Lung microvascular endothelial cell (primary cell): Measurements from ENCODE around the gene GJA5. TPM values are rescaled to one million over a fixed set of nuclear protein-coding genes. Genes with fewer than 3 reads are reported as not detected.

Experiments
- DNase-seq, 2 donors: peaks; one replicate each; pipeline versions ENCODE4 v3.0.0 to v3.0.0-alpha.2; 2010; ENCODE audit warnings: low read depth in 2 of 2
- total RNA-seq: library from RNA; depleted of rRNA; stranded (reverse); fragments of >200 nt; gene quantifications from 2 replicates; pipeline ENCODE4 v1.2.1, GENCODE V29; 2014

The GJA5 gene
- under 0.01 and 0.87 TPM in 2 replicates for total RNA-seq

DNA sequence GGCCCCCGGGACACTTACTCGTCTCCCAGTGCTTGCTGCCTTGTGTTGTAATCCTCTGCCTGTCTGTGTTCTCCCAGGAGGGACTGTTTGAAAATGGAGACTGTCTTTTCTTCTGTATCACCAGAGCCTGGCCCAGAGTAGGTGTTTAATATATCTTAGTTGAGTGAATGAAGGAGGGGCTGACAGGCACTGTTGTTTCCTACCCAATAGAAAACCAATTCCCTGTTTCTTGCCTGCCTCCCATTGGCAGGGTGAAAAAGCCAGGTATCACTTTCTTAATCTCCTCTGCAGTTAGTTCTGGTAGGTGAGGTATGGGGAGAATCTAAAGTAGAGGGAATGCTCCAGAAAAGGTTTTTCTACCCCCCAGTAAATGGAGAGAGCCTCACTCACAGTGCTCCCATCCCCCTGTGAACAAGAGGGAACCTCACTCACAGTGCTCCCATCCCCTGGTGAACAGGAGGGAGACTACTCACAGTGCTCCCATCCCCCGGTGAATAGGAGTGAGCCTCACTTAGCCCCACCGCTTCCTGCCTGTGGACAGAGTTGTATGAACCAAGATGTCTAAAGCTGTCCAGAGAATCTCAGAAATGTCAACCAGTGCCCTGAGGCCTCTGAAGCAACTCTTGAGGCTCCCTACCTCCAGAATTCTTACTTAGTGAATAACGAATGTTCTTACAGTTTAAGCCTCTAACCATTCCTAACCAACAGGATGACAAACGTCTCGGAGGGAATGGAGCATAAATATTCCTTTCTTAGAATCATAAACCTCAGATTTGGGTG lies at the start of gene GJA5:
Gene GJA5, minus strand, starts transcription at position 122 of the 780 bp plus-strand sequence. CDS start 1,364 bp downstream, outside the sequence.
- DNase-seq: no peak

DNA sequence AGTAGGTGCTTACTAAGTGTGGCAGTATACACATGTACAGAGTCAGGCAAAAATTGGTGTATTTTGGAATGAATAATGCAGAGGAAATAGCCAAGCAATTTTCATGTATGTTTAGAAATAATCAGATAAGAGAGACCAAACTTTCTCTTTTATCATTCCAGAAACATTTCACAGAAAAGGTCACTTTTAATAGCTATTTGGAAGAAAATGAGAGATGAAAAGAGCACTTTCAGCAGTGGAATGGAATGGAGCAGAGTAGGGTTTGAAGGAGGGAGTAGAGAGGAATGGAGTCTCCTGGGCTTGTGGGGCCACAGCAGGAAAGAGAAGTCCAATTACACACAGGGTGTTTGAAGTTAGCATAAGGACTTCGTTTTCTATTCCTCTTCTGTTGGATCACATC lies 48.8 kb upstream of the GJA5 start:
- DNase-seq: no peak

DNA sequence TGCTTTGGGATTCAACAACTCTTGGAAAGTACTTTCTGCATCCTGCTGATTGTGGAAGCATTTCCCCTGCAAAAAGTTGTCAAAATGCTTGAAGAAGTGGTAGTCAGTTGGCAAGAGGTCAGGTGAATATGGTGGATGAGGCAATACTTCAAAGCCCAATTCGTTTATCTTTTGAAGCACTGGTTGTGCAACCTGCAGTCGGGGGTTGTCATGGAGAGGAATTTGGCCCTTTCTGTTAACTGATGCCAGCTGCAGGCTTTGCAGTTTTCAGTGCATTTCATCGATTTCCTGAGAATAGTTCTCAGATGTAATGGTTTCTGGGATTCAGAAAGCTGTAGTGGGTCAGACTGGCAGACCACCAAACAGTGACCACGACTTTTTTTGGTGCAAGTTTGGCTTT lies 47.6 kb upstream of the GJA5 start:
- peak in 1 of 2 donors; percentile 13 for DNase-seq

DNA sequence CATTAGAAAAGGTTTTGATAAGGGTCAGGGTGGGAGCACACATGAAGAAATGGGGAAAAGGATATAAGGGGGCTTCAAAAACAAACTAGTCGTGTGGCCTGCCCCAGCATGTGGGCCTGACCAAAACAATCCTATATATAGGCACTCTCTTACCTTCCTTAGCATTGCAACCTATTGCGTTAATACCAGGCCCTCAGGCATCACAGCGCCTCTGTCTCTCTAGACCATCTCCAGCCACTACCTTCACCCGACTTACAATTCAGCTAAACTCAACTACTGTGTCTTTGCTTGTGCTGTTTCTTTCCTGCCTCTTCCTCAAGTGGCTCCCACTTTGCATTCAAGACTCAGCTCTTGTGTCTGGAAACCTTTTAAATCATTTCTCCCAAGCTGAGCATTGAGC lies 47.0 kb upstream of the GJA5 start:
- no peak for DNase-seq

DNA sequence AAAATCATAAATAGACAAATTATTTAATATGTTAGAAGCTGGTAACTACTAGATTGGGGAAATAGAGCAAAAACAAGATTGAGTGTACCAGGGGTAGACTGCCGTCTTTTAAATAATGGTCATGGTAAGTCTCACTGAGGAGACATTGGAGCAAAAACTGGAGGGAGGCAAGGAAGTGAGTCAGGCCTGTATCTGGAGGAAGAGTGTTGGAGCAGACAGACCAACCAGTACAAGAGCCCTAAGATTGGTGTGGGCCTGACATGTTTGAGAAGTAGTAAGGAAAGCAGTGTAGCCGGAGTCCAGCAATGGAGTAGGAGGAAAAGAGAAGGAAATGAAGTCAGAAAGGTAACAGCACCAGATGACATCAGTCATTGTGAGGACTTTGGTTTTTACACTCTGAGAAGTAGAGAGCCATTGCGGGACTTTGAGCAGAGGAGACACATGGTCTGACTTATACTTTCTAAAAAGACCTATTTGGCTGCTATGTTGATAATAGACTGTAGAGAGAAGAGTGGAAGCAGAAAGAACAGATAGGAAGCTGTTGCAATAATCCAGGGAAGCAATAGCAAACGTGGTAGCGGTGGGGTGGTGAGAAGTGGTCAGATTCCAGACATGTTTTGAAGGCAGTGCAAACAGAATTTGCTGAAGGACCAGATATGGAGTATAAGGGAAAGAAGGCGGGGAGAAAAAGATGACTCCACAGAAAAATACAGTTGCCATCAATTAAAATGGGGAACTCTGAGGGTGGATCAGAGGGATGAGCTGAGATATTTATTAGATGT lies 44.7 kb upstream of the GJA5 start:
- peak in 1 of 2 donors; percentile 63 for DNase-seq

DNA sequence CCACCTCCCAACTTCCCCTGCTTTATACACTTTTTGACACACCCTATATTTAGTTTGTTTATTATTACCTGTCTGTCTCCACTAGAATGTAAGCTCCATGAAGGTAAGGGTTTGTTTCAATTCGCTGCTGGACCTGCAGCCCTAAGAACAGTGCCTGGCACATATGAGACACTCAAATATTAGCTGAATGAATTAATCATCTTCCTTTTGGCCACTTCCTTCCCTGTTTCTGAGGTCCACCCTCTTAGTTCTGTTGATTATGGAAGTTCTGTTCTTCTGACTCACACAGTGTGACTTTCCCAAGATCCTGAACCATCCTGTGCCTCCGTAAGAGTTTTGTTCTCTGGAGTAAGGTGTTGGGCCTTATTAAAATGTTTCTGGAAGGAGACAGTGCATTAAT lies 40.4 kb upstream of the GJA5 start:
- DNase-seq: peak in 1 of 2 donors; percentile 61

DNA sequence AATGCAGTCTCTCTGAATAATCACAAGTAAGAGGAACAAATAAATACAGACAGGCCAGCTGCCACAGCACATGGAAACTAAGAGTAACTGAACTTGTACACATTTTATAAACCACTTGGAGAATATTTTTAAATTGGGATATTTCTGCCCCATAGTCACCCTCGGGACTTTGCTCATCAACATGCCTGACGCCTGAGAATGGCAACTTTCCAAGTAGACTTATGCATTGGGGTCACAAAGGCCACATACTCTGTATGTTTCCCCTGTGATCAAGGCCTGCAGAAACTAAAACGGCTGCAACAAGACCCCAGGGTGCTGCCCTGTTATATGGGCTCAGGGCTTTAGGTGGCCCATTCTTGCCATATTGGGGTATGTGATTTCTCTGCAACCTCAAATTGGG lies 38.3 kb upstream of the GJA5 start:
- no peak for DNase-seq

DNA sequence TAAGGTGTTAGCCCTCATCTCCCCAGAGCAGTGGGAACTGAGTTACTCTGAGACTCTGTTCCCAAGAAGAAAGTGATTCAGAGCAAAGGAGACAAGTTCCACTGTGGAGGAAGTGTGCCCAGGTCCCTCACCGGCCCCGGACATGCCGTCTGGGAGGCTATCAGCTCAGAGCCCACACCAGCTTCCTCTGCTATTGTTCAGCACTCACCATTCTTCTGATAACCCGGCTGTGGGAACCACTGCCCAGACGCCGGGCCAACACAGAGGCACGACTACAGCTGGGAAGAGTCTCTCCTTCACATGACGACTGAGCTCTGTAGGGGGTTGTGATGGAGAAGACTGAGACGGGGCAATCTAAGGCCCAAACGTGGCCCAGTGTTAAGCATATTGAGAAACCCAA lies 34.2 kb upstream of the GJA5 start:
- peak; percentile 55 to 85 for DNase-seq

DNA sequence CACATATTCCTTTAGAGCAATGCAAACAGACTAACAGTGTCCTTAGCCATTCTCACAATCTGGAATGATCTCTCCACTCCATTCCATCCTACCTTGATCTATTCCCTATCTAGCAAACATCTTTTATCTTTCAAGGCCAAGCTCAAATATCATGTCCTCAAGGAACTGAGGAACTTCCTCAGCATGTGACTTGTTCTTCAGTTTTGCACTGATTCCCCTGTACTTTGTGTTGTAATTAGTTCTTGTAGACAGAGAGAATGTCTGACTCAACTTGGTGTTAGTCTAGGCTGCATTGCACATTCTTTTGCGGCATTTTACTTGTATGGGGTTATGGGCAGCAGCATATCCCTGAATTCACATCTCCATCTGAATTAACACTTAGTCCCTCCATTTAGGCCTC lies 31.5 kb upstream of the GJA5 start:
- DNase-seq: no peak

DNA sequence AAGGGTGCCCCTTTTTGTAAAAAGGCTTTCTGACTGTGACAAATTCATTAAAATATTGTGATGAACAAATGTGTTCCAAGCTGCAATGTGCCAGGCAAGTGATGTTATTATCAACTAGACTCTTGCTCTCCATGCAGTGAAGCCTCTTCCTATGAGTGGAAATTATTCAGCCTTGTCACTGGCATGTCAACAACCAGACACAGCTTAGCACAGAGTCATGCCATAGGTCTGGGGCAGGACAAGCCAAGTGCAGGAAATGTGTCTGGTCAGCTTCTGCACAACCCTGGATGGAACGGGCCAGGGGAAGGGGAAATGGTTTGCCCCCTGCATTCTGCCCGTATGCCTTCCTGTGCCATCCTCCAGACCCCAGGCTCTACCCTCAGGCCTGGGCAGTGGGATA lies 27.4 kb upstream of the GJA5 start:
- peak in 1 of 2 donors; percentile 5 for DNase-seq

DNA sequence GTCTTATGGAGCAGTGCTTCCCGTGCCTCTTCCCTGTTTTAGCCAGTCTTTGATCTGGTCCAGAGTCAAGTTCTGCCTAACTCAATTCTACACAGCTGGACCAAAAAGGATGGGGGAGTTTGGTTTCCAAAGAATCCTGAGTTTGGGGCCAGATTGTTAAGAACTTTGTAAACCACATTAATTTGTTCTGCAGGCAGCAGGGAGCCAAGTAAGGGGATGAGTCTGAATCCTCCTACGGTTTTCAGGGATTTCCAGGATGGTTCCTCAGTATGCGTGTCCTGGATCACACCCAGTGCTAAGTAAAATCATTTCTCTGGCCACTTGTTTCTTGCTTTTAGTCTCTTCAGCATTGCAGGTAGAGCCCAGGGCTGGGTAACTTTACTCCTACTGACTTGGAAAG lies 26.1 kb upstream of the GJA5 start:
- no peak for DNase-seq

DNA sequence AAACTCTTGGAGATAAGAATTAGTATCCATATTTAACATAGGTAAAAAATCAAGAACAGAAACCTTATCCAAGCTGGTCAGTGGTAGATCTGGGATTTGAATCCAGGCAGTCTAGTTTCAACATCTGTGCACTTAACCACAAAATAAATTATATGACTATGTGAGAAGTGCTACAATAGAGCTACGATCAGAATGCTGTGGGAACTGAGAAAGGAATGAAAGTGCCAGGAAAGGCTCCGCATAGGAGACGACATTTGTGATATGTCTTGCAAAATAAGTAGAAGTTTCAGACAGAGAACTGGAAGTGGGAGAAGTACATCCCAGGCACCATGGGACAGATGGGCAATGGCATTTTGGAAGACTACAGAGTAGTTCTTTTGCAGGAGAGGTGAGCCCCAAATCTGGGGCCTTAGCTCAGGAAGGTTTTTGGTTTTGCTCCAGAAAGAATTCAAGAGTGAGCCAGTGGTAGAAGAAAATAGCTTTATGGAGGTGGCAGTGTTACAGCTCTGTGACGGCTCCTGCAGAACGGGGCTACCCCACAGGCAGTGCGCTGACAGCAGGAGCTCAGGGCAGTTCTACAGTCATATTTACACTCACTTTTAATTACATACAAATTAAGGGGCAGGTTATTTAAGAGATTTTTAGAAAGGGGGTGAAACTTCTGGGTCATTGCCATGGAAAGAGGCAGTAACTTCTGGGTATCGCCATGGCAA lies 25.5 kb upstream of the GJA5 start:
- no peak for DNase-seq

DNA sequence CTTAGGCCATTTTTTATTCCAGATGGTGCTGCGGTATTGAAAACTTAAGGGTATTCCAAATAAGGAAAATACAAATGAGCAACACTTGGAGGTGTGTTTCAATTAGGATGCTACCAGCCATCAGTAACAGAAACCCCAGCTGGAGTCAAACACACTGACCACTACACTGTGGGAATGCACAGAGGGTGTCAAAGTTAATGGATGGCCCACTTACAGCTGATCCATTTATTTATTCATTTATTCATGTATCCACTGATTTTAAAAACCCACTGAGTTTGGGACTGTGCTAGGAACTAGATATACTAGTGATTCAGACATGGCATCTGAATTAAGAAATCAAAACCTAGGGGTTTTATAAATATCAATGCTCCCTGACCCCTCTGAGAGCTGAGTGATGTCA lies 24.5 kb upstream of the GJA5 start:
- DNase-seq: no peak

DNA sequence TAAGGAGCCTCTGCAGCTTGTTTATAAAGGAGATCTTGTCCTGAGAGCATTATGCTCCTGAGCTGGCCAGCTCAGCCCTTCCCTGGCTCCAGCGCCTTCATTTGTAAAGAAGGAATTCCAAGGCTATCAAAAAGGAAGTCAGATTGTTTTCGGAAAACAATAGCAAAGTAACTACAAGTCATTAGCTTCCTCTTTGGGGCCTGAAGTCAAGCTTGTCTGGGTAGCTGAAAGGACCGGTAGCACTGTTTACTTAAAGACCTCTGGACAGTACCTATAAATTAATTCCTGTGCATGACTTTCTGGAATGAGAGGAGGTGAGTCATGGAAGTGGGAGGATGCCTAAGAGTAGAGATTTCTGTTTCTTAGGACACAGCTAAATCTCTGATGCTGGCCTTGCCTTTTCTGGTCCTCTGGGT lies 20.7 kb upstream of the GJA5 start:
- peak in 1 of 2 donors; percentile 91 for DNase-seq

DNA sequence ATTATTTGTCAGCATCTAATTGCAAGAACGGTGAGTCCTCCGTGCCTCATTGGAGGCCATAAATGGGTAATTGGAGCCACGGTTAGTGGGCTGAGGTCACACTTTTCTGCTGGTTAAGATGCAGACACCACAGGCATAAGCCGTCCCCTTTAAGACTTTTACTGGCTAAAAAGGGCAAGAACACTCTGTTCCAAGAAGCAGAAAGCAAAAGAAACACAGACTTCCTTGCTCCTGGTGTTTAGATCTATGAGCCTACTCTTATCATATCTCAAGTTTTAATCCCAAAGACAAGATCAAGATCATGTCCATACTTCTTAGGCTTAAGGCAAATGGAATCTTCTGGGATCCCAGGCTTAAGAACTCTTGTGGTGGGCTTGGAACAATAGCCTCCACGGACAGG lies 17.3 kb upstream of the GJA5 start:
- no peak for DNase-seq

DNA sequence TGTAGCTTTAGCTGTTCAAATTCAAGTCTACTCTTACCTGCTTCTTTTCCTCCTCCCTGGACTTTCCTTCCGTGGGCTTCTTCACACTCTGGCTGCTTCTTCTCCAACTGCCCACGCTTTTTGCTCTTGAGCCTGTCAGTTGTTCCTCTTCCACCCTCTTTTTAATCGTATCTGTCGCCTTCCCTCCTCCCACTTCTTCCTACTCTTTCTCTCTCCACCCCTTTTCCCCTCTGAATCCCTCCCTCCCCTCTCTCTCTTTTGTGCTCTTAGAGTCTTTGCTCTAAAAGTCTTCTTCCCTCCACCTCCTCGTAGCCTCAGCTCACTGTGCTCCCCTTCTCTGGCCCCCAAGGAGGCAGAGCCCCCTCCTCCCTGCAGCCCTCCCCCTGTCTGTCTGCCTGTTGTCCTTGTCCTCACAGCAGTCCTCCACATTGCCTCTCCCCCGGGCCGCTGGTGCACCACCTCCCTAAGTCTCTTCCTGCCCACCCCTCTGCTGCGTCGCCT lies 12.9 kb upstream of the GJA5 start:
- no peak for DNase-seq

DNA sequence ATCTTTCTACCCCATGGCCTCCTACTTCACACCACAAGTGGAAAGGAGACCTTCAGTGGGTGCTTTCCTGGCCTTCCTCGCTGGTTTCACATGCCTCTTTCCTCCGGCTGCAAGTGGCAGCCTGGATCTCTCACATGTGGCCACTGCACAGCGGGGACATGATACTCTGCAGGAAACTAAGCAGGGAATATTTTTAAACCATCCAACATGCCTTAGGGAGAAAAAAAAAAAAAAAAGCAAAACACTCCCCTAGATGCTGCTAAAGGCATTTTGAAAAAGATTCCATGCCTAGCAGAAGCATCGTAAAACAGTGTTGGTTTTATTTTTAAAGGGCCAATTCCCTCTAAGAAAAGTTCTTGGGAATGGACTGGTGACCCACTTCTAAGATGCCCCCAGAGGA lies 12.2 kb upstream of the GJA5 start:
- DNase-seq: no peak

DNA sequence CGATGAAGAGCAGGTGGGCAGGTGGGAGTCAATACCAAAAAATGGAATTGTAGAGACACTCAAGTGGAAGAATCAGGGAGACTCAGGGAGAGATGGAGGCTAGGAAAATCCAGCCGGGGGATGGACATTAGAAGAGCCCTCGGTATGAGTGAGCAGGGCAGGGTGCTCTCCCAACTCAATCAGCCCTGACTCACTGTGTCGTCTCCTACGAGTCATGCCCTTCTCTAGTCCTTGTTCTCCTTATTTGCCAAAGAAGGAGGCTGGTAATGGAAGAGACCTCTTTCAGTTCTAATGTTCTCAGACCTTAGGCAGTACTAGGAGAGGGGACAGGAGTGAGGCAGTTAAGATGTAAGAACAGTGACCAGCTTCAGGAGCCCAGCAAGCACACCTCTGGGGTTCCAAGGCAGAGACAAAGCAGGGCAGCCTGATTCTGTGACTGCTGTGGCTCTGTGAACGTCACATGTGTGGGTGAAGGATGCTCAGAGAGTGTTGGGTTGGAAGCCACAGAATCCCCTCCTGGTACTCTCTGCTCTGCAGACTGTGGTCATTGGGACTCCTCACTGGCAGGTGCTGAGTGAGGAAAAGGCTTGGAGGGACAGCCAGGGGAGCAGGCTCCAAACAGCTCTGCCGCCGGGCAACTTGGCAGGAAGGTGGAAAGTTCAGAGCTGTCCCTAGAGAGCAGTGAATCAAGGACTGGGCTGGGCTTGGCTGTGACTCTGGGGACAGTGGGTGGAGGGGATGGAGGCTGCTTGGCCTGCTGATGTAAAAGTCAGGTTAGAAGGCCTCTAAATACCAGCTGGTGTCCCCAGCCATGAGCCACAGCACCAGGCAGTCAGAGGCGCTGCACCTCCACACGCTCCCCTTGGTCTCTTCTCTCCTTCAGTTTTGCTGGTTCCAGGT lies 11.1 kb upstream of the GJA5 start:
- DNase-seq: peak in 1 of 2 donors; percentile 10

DNA sequence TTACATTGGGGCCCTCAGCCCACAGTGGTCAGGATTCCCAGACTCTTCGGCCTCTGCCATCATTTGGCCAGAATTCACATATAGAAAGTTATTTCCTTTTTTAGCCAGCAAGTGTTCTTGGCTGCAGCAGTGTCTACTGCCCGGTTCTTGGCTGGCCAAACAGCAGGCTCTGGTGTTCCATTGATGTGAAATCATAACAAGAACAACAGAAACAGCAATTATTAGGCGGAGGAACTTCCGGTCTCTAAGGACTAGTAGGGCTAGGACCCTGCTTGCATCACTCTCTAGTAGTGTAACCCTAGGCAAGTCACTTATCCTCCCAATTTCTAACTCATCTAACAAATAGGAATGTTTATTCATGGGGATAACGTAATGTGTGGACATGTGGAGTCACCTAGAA lies 8.7 kb upstream of the GJA5 start:
- peak in 1 of 2 donors; percentile 20 for DNase-seq

DNA sequence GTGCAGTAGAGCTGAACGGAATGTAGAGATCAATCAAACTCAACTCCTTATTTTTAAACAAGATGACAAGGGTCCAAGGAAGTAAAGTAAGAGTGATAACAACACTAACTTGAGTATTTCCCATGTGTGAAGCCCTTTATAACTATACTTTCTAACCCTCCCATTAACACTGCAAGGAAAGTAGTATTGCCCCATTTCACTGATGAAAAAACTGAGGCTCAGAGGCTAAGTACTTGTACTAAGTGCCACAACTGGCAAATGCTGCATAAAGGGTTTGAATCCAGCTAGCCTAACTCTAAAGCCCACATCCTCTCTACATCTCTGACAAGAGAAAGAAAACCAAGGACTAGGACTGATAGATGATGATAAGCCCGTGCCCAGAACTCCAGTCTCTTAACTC lies 8.2 kb upstream of the GJA5 start:
- DNase-seq: no peak

DNA sequence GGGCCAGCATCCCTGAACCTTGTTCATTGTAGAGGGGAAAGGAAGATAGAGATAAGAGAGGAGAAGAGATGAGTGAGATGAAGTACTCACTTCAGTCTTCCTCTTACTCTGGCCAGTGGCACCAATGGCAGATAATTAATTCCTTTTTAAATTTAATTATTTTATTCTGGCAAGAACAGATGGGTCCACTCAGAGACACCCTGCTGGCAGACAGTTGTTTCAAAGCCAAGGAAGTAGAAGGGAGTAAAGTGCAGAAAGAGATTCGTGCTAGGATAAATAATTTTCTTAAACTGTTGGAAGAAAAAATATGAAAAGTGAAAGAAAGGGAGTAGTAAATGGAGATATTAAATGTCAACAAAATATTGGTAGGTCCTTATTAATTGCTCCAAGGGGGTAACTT lies 7.7 kb upstream of the GJA5 start:
- no peak for DNase-seq
